Thoracic aorta (tissue), 2 donors: ENCODE data around the gene ALKBH5. TPM values are rescaled to one million over a fixed set of nuclear protein-coding genes. Genes with fewer than 3 reads are reported as not detected.

ENCODE experiments used
- ATAC-seq: fragments of 150-250 bp; one replicate; pipeline ENCODE4 v1.8.0; 2017; ENCODE audit warnings: low read depth; ENCODE audit not compliant: insufficient number of reproducible peaks, low FRiP score
- DNase-seq: peaks from one replicate; pipeline ENCODE4 v3.0.0-alpha.2; 2020; ENCODE audit warnings: low spot score
- H3K27ac ChIP-seq, 2 donors: fragments of 200-600 bp; sonication (generic); 1 replicate in 1 of 2; 2 replicates in 1 of 2; pipeline ENCODE4 v1.5.1; 2016; ENCODE audit warnings: mild to moderate bottlenecking in 2 of 2, moderate library complexity in 2 of 2
- H3K27me3 ChIP-seq: fragments of 200-600 bp; sonication (generic); replicated peaks from 2 replicates; pipeline ENCODE4 v1.6.0; 2016; ENCODE audit warnings: mild to moderate bottlenecking; ENCODE audit not compliant: insufficient read depth
- H3K36me3 ChIP-seq: fragments of 200-600 bp; sonication (generic); one replicate; pipeline ENCODE4 v1.5.1; 2016
- H3K4me1 ChIP-seq, 2 donors: fragments of 200-600 bp; sonication (generic); 1 replicate in 1 of 2; 2 replicates in 1 of 2; pipeline versions ENCODE4 v1.5.1 to v1.6.0; 2016; ENCODE audit warnings: low read depth in 2 of 2, mild to moderate bottlenecking in 1 of 2; ENCODE audit not compliant: control insufficient read depth in 1 of 2
- H3K4me3 ChIP-seq: fragments of 200-600 bp; sonication (generic); 2 replicates; pipeline ENCODE4 v1.5.1; 2016; ENCODE audit warnings: mild to moderate bottlenecking
- H3K9me3 ChIP-seq: fragments of 200-600 bp; sonication (generic); 2 replicates; pipeline ENCODE4 v1.5.1; 2016
- total RNA-seq, 2 donors: library from RNA; depleted of rRNA; stranded (reverse); fragments of >200 nt; gene quantifications; one replicate each; pipeline versions ENCODE4 v1.1.0 to v1.2.3, GENCODE V29; 2016
- TF ChIP-seq, protein P1 (sequence below): fragments of 200-600 bp; sonication (generic); IDR thresholded peaks from one replicate; pipeline ENCODE4 v1.5.1; 2019; ENCODE audit warnings: antibody characterized with exemption

Gene ALKBH5
- total RNA-seq, 2 donors from 2014 or later: 89.6 to 105 TPM

DNA sequence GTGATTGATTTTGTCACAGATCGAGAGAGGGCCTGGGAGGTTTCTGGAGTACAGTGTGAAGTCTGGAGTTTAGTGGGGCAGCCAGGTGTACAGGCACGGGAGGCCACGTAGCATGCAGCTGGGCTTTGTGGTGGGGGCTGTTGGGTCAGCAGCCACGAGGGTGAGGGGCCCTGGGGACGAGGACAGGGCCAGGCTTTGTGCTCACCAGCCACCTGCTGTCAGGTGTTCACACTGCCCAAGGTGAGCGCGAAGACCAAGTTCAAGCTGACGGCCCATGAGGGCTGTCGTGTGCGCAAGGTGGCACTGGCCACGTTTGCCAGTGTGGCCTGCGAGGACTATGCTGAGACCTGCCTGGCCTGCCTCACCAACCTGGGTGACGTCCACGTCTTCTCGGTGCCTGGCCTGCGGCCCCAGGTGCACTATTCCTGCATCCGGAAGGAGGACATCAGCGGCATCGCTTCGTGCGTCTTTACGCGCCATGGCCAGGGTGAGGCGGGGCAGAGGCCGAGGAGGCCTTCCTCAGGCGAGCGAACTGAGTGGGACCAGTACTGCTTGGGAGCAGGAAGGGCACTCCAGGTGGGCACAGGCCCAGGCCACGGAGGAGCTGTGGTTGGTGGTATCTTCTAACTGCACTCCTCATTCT is 57.7 kb downstream of the ALKBH5 start:
- Histone ChIP-seq H3K27ac (no peak overlapping the region), H3K9me3 (no peaks in the 10 kb centered on the region), H3K27me3 (no peaks in the 10 kb centered on the region), H3K36me3 (peaks cover 42% of the 10 kb centered on the region), H3K4me3 (no peak overlapping the region), H3K4me1 (no peaks in the 10 kb centered on the region)
- DNase-seq (no peak), ATAC-seq (no peak)
- TF ChIP-seq, protein P1, sequence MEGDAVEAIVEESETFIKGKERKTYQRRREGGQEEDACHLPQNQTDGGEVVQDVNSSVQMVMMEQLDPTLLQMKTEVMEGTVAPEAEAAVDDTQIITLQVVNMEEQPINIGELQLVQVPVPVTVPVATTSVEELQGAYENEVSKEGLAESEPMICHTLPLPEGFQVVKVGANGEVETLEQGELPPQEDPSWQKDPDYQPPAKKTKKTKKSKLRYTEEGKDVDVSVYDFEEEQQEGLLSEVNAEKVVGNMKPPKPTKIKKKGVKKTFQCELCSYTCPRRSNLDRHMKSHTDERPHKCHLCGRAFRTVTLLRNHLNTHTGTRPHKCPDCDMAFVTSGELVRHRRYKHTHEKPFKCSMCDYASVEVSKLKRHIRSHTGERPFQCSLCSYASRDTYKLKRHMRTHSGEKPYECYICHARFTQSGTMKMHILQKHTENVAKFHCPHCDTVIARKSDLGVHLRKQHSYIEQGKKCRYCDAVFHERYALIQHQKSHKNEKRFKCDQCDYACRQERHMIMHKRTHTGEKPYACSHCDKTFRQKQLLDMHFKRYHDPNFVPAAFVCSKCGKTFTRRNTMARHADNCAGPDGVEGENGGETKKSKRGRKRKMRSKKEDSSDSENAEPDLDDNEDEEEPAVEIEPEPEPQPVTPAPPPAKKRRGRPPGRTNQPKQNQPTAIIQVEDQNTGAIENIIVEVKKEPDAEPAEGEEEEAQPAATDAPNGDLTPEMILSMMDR: no peak

DNA sequence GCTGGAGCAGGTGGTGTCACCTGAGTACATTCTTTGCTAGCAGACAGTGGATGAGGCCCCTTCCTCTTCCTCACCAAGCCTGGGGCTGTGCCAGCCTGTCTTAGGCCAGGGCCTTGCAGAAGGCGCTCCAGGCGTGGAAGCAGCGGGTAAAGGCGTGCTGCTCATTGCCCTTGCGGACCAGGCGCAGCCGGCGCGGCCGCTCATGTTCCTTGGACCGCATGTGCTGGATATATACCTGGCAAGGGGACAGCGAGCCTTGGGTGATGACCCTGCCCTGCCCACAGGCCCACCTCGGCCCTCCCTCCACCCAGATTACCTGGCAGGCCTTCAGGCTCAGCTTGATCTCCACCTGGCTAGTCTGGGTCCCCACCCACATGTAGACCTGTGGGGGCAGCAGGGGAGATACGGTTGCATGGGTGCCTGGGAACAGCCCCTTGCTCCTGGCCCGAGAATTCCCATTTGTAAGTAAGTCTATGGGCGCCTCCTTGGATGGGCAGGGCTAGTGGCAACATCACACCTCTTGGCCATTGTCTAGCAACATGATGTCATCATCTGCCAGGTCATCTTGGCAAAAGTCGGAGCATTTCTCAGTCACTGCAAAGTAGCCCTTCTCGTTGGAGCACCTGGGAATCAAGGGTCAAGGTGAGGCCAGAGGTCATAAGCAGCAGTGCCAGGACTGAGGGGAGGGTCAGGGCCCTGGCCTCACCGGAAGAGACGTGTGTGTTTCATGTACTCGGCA is 61.6 kb downstream of the ALKBH5 start:
- H3K27ac ChIP-seq: no peak overlapping the region
- TF ChIP-seq, protein P1: no peak
- no peak overlapping the region for H3K4me3 ChIP-seq
- no peaks in the 10 kb centered on the region for H3K9me3 ChIP-seq
- peaks cover 59% of the 10 kb centered on the region for H3K36me3 ChIP-seq
- ATAC-seq (no peak), DNase-seq (no peak)
- no peaks in the 10 kb centered on the region for H3K4me1 ChIP-seq
- no peaks in the 10 kb centered on the region for H3K27me3 ChIP-seq

DNA sequence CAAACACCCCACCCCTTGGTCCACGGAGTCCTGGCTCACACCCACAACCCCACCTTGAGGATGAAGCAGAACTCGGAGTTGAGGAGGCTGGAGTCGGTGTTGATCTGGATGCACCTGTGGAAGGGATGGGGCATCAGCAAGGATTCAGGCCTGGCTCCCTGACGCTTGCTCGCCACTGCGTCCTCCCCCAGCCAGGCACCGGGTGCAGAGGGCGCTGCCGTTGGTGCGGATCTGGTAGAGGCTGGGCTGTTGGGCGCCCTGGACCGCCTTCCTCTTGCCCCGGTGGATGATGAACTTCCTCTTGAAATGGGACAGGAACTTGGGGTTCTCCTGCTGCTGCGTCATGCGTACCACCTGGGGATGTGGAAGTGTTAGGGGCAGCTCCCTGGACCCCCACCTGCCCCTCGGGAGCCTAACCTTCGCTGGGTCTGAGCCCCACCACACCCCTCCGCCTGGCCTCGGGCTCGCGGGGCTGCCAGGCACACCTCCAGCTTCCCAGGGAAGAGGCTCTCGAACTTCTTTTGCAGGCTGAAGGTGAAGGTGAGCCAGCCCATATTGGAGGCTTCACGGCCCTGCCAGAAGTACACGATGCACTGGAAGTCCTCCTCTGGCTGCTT is 62.6 kb downstream of the ALKBH5 start:
- no peak for ATAC-seq
- no peak for DNase-seq
- TF ChIP-seq, protein P1: no peak
- no peaks in the 10 kb centered on the region for H3K9me3 ChIP-seq
- H3K27me3 ChIP-seq: no peaks in the 10 kb centered on the region
- H3K4me3 ChIP-seq: no peak overlapping the region
- H3K27ac ChIP-seq: no peak overlapping the region
- peaks cover 66% of the 10 kb centered on the region for H3K36me3 ChIP-seq
- H3K4me1 ChIP-seq: no peaks in the 10 kb centered on the region

DNA sequence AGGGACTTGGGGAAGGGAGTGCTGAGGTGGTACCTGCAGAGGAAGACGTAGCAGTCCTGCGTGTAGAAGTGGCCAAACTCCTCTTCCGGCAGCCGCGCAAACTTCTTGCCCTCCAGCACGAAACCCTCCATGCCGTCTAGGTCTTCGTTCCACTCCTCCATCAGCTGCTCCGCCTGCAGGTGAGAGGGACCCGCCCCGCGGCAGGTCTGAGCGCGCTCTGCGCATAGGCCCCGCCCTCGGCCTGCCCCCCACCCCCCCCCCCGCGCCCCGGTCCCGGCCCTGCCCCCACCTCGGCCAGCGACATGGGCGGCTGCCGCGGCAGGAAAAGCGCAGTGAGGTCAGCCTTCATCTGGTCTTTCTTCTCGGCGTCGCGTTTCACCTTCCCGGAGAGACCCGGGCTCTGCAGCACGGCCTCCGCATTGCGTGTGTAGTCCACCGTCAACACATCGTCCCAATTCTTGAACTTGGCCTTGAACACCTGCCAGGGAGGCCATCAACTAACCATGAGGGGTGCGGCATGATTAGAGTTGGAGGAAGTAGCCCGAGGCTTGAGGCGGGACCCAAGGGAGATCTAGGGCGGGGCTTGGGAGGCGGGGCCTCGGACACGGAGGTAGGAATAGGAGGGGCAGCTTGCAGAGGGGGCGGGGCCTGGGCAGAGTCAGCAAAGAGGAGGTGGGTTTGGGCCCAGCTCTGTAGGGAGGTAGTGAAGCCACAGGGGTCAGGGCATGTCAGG is 63.4 kb downstream of the ALKBH5 start:
- no peak overlapping the region for H3K27ac ChIP-seq
- no peaks in the 10 kb centered on the region for H3K27me3 ChIP-seq

More for the DNA sequence above, 63.4 kb downstream of the ALKBH5 start:
- Histone ChIP-seq H3K36me3 (peaks cover 68% of the 10 kb centered on the region), H3K9me3 (no peaks in the 10 kb centered on the region), H3K4me3 (no peak overlapping the region), H3K4me1 (no peaks in the 10 kb centered on the region)
- ATAC-seq (no peak), DNase-seq (no peak)
- TF ChIP-seq, protein P1: no peak
